ENCODE data around the gene ZMIZ2.
"Not testable (repeated sequence)": the region's sequence is repeated elsewhere in the genome, so short reads cannot be mapped to it uniquely, and the experiment has no call there.

The ZMIZ2 gene

GRCh38 chr7:44803828-44804519 is 55.3 kb downstream of the ZMIZ2 start:
- not testable (repeated sequence) for DNase-seq

GRCh38 chr7:44805950-44806349 is 57.3 kb downstream of the ZMIZ2 start:
- DNase-seq, result no peak

GRCh38 chr7:44808914-44809393 is 60.3 kb downstream of the ZMIZ2 start:
- no peak for DNase-seq

GRCh38 chr7:44811093-44811492 is 62.4 kb downstream of the ZMIZ2 start:
- DNase-seq, result no peak

GRCh38 chr7:44811571-44811970 is 62.9 kb downstream of the ZMIZ2 start:
- DNase-seq, result no peak

GRCh38 chr7:44814919-44815318 is 66.3 kb downstream of the ZMIZ2 start:
- no peak for DNase-seq

GRCh38 chr7:44819292-44819691 is 70.6 kb downstream of the ZMIZ2 start:
- no peak for DNase-seq
